NCI-H1417 treated with DMSO at 0.1 percent for 48 hours (cell line): ENCODE measurements around the gene FAM174B.
A peak's percentile ranks its signal among the peaks of the same experiment; 100 is the strongest.

Experiments
- DNase-seq: peaks from one replicate; lab custom pipeline; 2025; lab: John Stamatoyannopoulos, UW

The FAM174B gene

GRCh38 chr15:92664178-92664900, 8.8 kb upstream of the FAM174B start:
- DNase-seq = no peak

GRCh38 chr15:92663250-92663951, 7.8 kb upstream of the FAM174B start:
- DNase-seq = no peak

- no peak for DNase-seq
These were observed 7.2 kb upstream of the FAM174B start for GRCh38 chr15:92662762-92663161.

- DNase-seq = no peak
These were observed 6.4 kb upstream of the FAM174B start for GRCh38 chr15:92661956-92662355.

- no peak for DNase-seq
These were observed 5.5 kb upstream of the FAM174B start for GRCh38 chr15:92661069-92661468.

GRCh38 chr15:92657486-92657885, 1.9 kb upstream of the FAM174B start:
- no peak for DNase-seq

GRCh38 chr15:92656089-92656488, 514 bp upstream of the FAM174B start:
- no peak for DNase-seq

GRCh38 chr15:92654662-92655061, 913 bp downstream of the FAM174B start:
- DNase-seq = no peak

GRCh38 chr15:92653836-92654539, 1.6 kb downstream of the FAM174B start:
- peak; percentile 62 for DNase-seq

GRCh38 chr15:92653366-92653765, 2.2 kb downstream of the FAM174B start:
- DNase-seq = no peak

GRCh38 chr15:92652576-92652966, 3.0 kb downstream of the FAM174B start:
- DNase-seq = no peak

GRCh38 chr15:92651877-92652575, 3.5 kb downstream of the FAM174B start:
- no peak for DNase-seq

- no peak for DNase-seq
These were observed 4.6 kb downstream of the FAM174B start for GRCh38 chr15:92650966-92651365.

- DNase-seq = no peak
These were observed 5.3 kb downstream of the FAM174B start for GRCh38 chr15:92650256-92650655.

- no peak for DNase-seq
These were observed 7.2 kb downstream of the FAM174B start for GRCh38 chr15:92648190-92648875.

- no peak for DNase-seq
These were observed 8.0 kb downstream of the FAM174B start for GRCh38 chr15:92647467-92648163.

GRCh38 chr15:92646216-92646615, 9.4 kb downstream of the FAM174B start:
- no peak for DNase-seq

GRCh38 chr15:92645731-92646130, 9.8 kb downstream of the FAM174B start:
- no peak for DNase-seq

- no peak for DNase-seq
These were observed 10.4 kb downstream of the FAM174B start for GRCh38 chr15:92645051-92645631.

GRCh38 chr15:92643849-92644815, 11.4 kb downstream of the FAM174B start:
- no peak for DNase-seq
